ENCODE measurements around the gene WTIP. TPM values are rescaled to one million over a fixed set of nuclear protein-coding genes. Genes with fewer than 3 reads are reported as not detected.
A peak's percentile ranks its signal among the peaks of the same experiment; 100 is the strongest.
"Not testable (repeated sequence)": the region's sequence is repeated elsewhere in the genome, so short reads cannot be mapped to it uniquely, and the experiment has no call there.

WTIP gene
- total RNA-seq, 2 donors from 2014 or later: 45.4 to 48.6 TPM

GRCh38 chr19:34458677-34459076 is 22.9 kb upstream of the WTIP start:
- no peak overlapping the region for H3K27ac Mint-ChIP-seq
- no peak overlapping the region for H3K4me3 ChIP-seq (ENCODE audit: low read length)
- H3K9ac ChIP-seq (ENCODE audit: extremely low read depth, low read length, poor library complexity, severe bottlenecking): no peak overlapping the region
- no peak for DNase-seq
- no peak overlapping the region for H3K4me3 Mint-ChIP-seq
- peaks cover 5% of the 10 kb centered on the region for H3K4me1 Mint-ChIP-seq
- no peaks in the 10 kb centered on the region for H3K4me1 ChIP-seq (ENCODE audit: control insufficient read depth, insufficient read depth, low read length)
- WGBS, 2 experiments (ENCODE audit: insufficient coverage in 1 of 2, insufficient read length in 1 of 2): 97 to 100% methylated on average over 4 to 5 of the region's 5 CpGs
- peaks cover 76% of the 10 kb centered on the region for H3K36me3 Mint-ChIP-seq (ENCODE audit: low read depth)
- no peaks in the 10 kb centered on the region for H3K9me3 Mint-ChIP-seq
- H3K36me3 ChIP-seq (ENCODE audit: control insufficient read depth, insufficient read depth, low read length): peaks cover 81% of the 10 kb centered on the region
- no peaks in the 10 kb centered on the region for H3K27me3 ChIP-seq (ENCODE audit: control insufficient read depth, insufficient read depth, low read length, poor library complexity, severe bottlenecking)
- TF ChIP-seq CTCF (conservative IDR thresholded peaks at IDR 0.05): no peak
- no peaks in the 10 kb centered on the region for H3K27me3 Mint-ChIP-seq (ENCODE audit: insufficient read depth)
- H3K27ac ChIP-seq (ENCODE audit: low read depth, low read length): no peak overlapping the region
- H3K9me3 ChIP-seq (ENCODE audit: control insufficient read depth, low read length): no peaks in the 10 kb centered on the region

- H3K36me3 ChIP-seq (ENCODE audit: control insufficient read depth, insufficient read depth, low read length): peaks cover 81% of the 10 kb centered on the region
- 97 to 100% methylated on average over 1 to 2 of the region's 2 CpGs for WGBS, 2 experiments (ENCODE audit: insufficient coverage in 1 of 2, insufficient read length in 1 of 2)
- no peaks in the 10 kb centered on the region for H3K27me3 ChIP-seq (ENCODE audit: control insufficient read depth, insufficient read depth, low read length, poor library complexity, severe bottlenecking)
- Mint-ChIP-seq H3K36me3 (ENCODE audit: low read depth) (peaks cover 76% of the 10 kb centered on the region), H3K4me3 (no peak overlapping the region), H3K4me1 (peaks cover 5% of the 10 kb centered on the region), H3K27ac (peak overlapping the region; percentile 10), H3K9me3 (no peaks in the 10 kb centered on the region), H3K27me3 (ENCODE audit: insufficient read depth) (no peaks in the 10 kb centered on the region)
- TF ChIP-seq CTCF (conservative IDR thresholded peaks at IDR 0.05): no peak
- H3K9ac ChIP-seq (ENCODE audit: extremely low read depth, low read length, poor library complexity, severe bottlenecking): no peak overlapping the region
- no peak overlapping the region for H3K27ac ChIP-seq (ENCODE audit: low read depth, low read length)
- no peak for DNase-seq
- no peaks in the 10 kb centered on the region for H3K9me3 ChIP-seq (ENCODE audit: control insufficient read depth, low read length)
- H3K4me3 ChIP-seq (ENCODE audit: low read length): no peak overlapping the region
- no peaks in the 10 kb centered on the region for H3K4me1 ChIP-seq (ENCODE audit: control insufficient read depth, insufficient read depth, low read length)
Measured at GRCh38 chr19:34459614-34460013, 21.9 kb upstream of the WTIP start.

GRCh38 chr19:34461375-34462100 is 20.0 kb upstream of the WTIP start:
- Histone ChIP-seq H3K36me3 (ENCODE audit: control insufficient read depth, insufficient read depth, low read length) (peaks cover 88% of the 10 kb centered on the region), H3K27me3 (ENCODE audit: control insufficient read depth, insufficient read depth, low read length, poor library complexity, severe bottlenecking) (no peaks in the 10 kb centered on the region), H3K27ac (ENCODE audit: low read depth, low read length) (no peak overlapping the region), H3K4me3 (ENCODE audit: low read length) (no peak overlapping the region), H3K9me3 (ENCODE audit: control insufficient read depth, low read length) (no peaks in the 10 kb centered on the region), H3K4me1 (ENCODE audit: control insufficient read depth, insufficient read depth, low read length) (no peaks in the 10 kb centered on the region), H3K9ac (ENCODE audit: extremely low read depth, low read length, poor library complexity, severe bottlenecking) (no peak overlapping the region)
- H3K27ac Mint-ChIP-seq: peak overlapping the region; percentile 38
- peaks cover 5% of the 10 kb centered on the region for H3K4me1 Mint-ChIP-seq
- H3K36me3 Mint-ChIP-seq (ENCODE audit: low read depth): peaks cover 83% of the 10 kb centered on the region
- 94 to 100% methylated on average over 5 of the region's 5 CpGs for WGBS, 2 experiments (ENCODE audit: insufficient coverage in 1 of 2, insufficient read length in 1 of 2)
- H3K9me3 Mint-ChIP-seq: no peaks in the 10 kb centered on the region
- no peak overlapping the region for H3K4me3 Mint-ChIP-seq
- no peaks in the 10 kb centered on the region for H3K27me3 Mint-ChIP-seq (ENCODE audit: insufficient read depth)
- no peak for TF ChIP-seq CTCF (conservative IDR thresholded peaks at IDR 0.05)
- DNase-seq: no peak

- H3K9ac ChIP-seq (ENCODE audit: extremely low read depth, low read length, poor library complexity, severe bottlenecking); H3K27ac Mint-ChIP-seq; H3K4me3 ChIP-seq (ENCODE audit: low read length); H3K4me1 Mint-ChIP-seq; H3K27me3 ChIP-seq (ENCODE audit: control insufficient read depth, insufficient read depth, low read length, poor library complexity, severe bottlenecking); H3K4me3 Mint-ChIP-seq; H3K27ac ChIP-seq (ENCODE audit: low read depth, low read length); H3K4me1 ChIP-seq (ENCODE audit: control insufficient read depth, insufficient read depth, low read length); DNase-seq; H3K9me3 ChIP-seq (ENCODE audit: control insufficient read depth, low read length); H3K9me3 Mint-ChIP-seq; H3K27me3 Mint-ChIP-seq (ENCODE audit: insufficient read depth): not testable (repeated sequence)
- peaks cover 89% of the 10 kb centered on the region for H3K36me3 Mint-ChIP-seq (ENCODE audit: low read depth)
- 98 to 100% methylated on average over 4 of the region's 4 CpGs for WGBS, 2 experiments (ENCODE audit: insufficient coverage in 1 of 2, insufficient read length in 1 of 2)
- H3K36me3 ChIP-seq (ENCODE audit: control insufficient read depth, insufficient read depth, low read length): peaks cover 97% of the 10 kb centered on the region
Measured at GRCh38 chr19:34464785-34465184, 16.8 kb upstream of the WTIP start.
